GM18499 (cell line): ENCODE results near the gene MPV17L2.

Experiments
- ATAC-seq: cut with Tn5 transposase; IDR thresholded peaks from one replicate; pipeline ENCODE4 v1.9.1; 2021; ENCODE audit warnings: moderate number of reproducible peaks; ENCODE audit not compliant: insufficient read depth, unreplicated experiment

Gene MPV17L2

GRCh38 chr19:18231775-18232174, 38.8 kb downstream of the MPV17L2 start:
- ATAC-seq = no peak

- ATAC-seq = no peak
Measured at GRCh38 chr19:18232540-18233223, 39.7 kb downstream of the MPV17L2 start.

GRCh38 chr19:18233224-18233825, 40.3 kb downstream of the MPV17L2 start:
- no peak for ATAC-seq

GRCh38 chr19:18234194-18234593, 41.2 kb downstream of the MPV17L2 start:
- no peak for ATAC-seq

GRCh38 chr19:18239303-18239702, 46.3 kb downstream of the MPV17L2 start:
- ATAC-seq = no peak

- ATAC-seq = no peak
Measured at GRCh38 chr19:18245297-18245696, 52.3 kb downstream of the MPV17L2 start.
